CD14-positive monocyte (primary cell): Measurements from ENCODE around the gene ABCG8. TPM values are rescaled to one million over a fixed set of nuclear protein-coding genes. Genes with fewer than 3 reads are reported as not detected.

ENCODE experiments used
- DNase-seq, 3 donors: peaks; one replicate each; pipeline ENCODE4 v3.0.0-alpha.2; 2011 to 2022
- H2AFZ ChIP-seq: 2 replicates; pipeline ENCODE4 v1.6.0; 2012; ENCODE audit warnings: mild to moderate bottlenecking, low read depth, low read length, inconsistent platforms; ENCODE audit not compliant: insufficient read depth, poor library complexity, severe bottlenecking
- H3K27ac ChIP-seq, 2 donors: 1 replicate in 1 of 2; 2 replicates in 1 of 2; pipeline ENCODE4 v1.5.1; 2012 to 2013; ENCODE audit warnings: low read length in 2 of 2, control low read depth in 1 of 2, inconsistent platforms in 1 of 2, low read depth in 1 of 2, mild to moderate bottlenecking in 1 of 2
- H3K27me3 ChIP-seq, 2 donors: one replicate each; pipeline versions ENCODE4 v1.6.0 to v1.6.1; 2011 to 2013; ENCODE audit warnings: low read length in 2 of 2; ENCODE audit not compliant: control insufficient read depth in 2 of 2, insufficient read depth in 2 of 2
- H3K36me3 ChIP-seq, 2 donors: replicated peaks in 1 of 2; 1 replicate in 1 of 2; 2 replicates in 1 of 2; pipeline versions ENCODE4 v1.5.1 to v1.6.1; 2012 to 2013; ENCODE audit warnings: low read length in 2 of 2, control low read depth in 1 of 2, inconsistent platforms in 1 of 2, mild to moderate bottlenecking in 1 of 2; ENCODE audit not compliant: insufficient read depth in 2 of 2, control insufficient read depth in 1 of 2
- H3K4me1 ChIP-seq, 2 donors: 1 replicate in 1 of 2; 2 replicates in 1 of 2; pipeline versions ENCODE4 v1.5.1 to v1.6.1; 2012 to 2013; ENCODE audit warnings: low read length in 2 of 2, control low read depth in 1 of 2, inconsistent platforms in 1 of 2, mild to moderate bottlenecking in 1 of 2, moderate library complexity in 1 of 2; ENCODE audit not compliant: insufficient read depth in 2 of 2, control insufficient read depth in 1 of 2
- H3K4me2 ChIP-seq: replicated peaks from 2 replicates; pipeline ENCODE3; 2012; ENCODE audit warnings: low read length, moderate library complexity, mild to moderate bottlenecking; ENCODE audit not compliant: poor library complexity, severe bottlenecking; ENCODE audit errors: extremely low read depth
- H3K4me3 ChIP-seq, 3 experiments: fragments of 200-600 bp in 1 of 3; sonication (generic) in 1 of 3; replicated peaks in 1 of 3; 1 replicate in 2 of 3; 2 replicates in 1 of 3; pipeline ENCODE4 v1.5.1; 2011 to 2013; ENCODE audit warnings: low read length in 3 of 3, mild to moderate bottlenecking in 3 of 3, control low read depth in 2 of 3, low read depth in 2 of 3, inconsistent platforms in 1 of 3, moderate library complexity in 1 of 3
- H3K79me2 ChIP-seq: 2 replicates; pipeline ENCODE4 v1.6.0; 2012; ENCODE audit warnings: mild to moderate bottlenecking, control low read depth, inconsistent platforms, low read length, moderate library complexity; ENCODE audit not compliant: insufficient read depth
- H3K9ac ChIP-seq: 2 replicates; pipeline ENCODE4 v1.6.0; 2017; ENCODE audit warnings: low read length, mild to moderate bottlenecking; ENCODE audit not compliant: insufficient read depth, poor library complexity, severe bottlenecking
- H3K9me3 ChIP-seq, 2 donors: replicated peaks in 1 of 2; 1 replicate in 1 of 2; 2 replicates in 1 of 2; pipeline versions ENCODE4 v1.5.1 to v1.6.1; 2012 to 2013; ENCODE audit warnings: low read length in 2 of 2, control low read depth in 1 of 2; ENCODE audit not compliant: control insufficient read depth in 1 of 2, insufficient read depth in 1 of 2
- H4K20me1 ChIP-seq: 2 replicates; pipeline ENCODE4 v1.6.0; 2012; ENCODE audit warnings: mild to moderate bottlenecking, low read length, control low read depth, moderate library complexity; ENCODE audit not compliant: insufficient read depth
- H3K27ac Mint-ChIP-seq, 7 donors: one replicate each; pipeline ENCODE4 v1.8.0; 2020; ENCODE audit warnings: mild to moderate bottlenecking in 7 of 7, mixed read lengths in 7 of 7, moderate library complexity in 6 of 7, inconsistent platforms in 2 of 7
- H3K27me3 Mint-ChIP-seq, 3 donors: one replicate each; pipeline ENCODE4 v1.8.0; 2021 to 2022; ENCODE audit warnings: low read depth in 3 of 3, mild to moderate bottlenecking in 3 of 3, mixed read lengths in 3 of 3, moderate library complexity in 3 of 3, inconsistent platforms in 1 of 3
- H3K36me3 Mint-ChIP-seq, 2 donors: one replicate each; pipeline ENCODE4 v1.8.0; 2020; ENCODE audit warnings: mixed read lengths in 2 of 2, inconsistent platforms in 1 of 2, mild to moderate bottlenecking in 1 of 2
- H3K4me1 Mint-ChIP-seq: one replicate; pipeline ENCODE4 v1.8.0; 2020; ENCODE audit warnings: mild to moderate bottlenecking, mixed read lengths
- H3K4me3 Mint-ChIP-seq, 2 donors: one replicate each; pipeline ENCODE4 v1.8.0; 2020; ENCODE audit warnings: mild to moderate bottlenecking in 2 of 2, mixed read lengths in 2 of 2, moderate library complexity in 1 of 2
- H3K9me3 Mint-ChIP-seq, 7 donors: one replicate each; pipeline ENCODE4 v1.8.0; 2020 to 2022; ENCODE audit warnings: mixed read lengths in 7 of 7, mild to moderate bottlenecking in 6 of 7, moderate library complexity in 6 of 7, inconsistent platforms in 2 of 7
- CTCF ChIP-seq: fragments of 200-600 bp; IDR thresholded peaks from one replicate; pipeline ENCODE4 v1.8.0; 2022; ENCODE audit warnings: antibody characterized with exemption, mild to moderate bottlenecking
- WGBS: methylation state at CpG from one replicate; pipeline ENCODE4 v1.1.5; 2013; ENCODE audit warnings: missing lambda C conversion rate; ENCODE audit not compliant: insufficient coverage; 5-methylcytosine and 5-hydroxymethylcytosine counted together
- intact Hi-C, 2 donors: fragments of 100-400 bp; cut with micrococcal nuclease; formaldehyde crosslinking; loops; one replicate each; pipeline versions ENCODE4 v1.15.0 to v1.15.1; 2023
- polyA plus RNA-seq, 3 donors: library from polyadenylated mRNA; depleted of rRNA in 1 of 3; unstranded in 2 of 3; stranded (reverse) in 1 of 3; fragments of 300-500 nt in 2 of 3; fragments of >200 nt in 1 of 3; fragmentation: Illumina TruSeq in 2 of 3; gene quantifications; 1 replicate in 2 of 3; 2 replicates in 1 of 3; pipeline ENCODE4 v1.2.3, GENCODE V29; 2012 to 2021

The ABCG8 gene
- polyA plus RNA-seq, 3 donors, result not detected

GRCh38 chr2:43841949-43842865, 3.4 kb downstream of the ABCG8 start:
- H3K9ac ChIP-seq, result no peak overlapping the region
- no peaks in the 10 kb centered on the region for H3K4me1 ChIP-seq
- no peaks in the 10 kb centered on the region for H3K36me3 ChIP-seq
- no peak overlapping the region for H2AFZ ChIP-seq
- DNase-seq, result no peak
- no peak overlapping the region for H3K4me3 Mint-ChIP-seq
- H3K9me3 Mint-ChIP-seq, result no peaks in the 10 kb centered on the region
- no peak overlapping the region for H3K27ac Mint-ChIP-seq
- H3K27ac ChIP-seq, result no peak overlapping the region
- intact Hi-C loops, result no loop called here
- no peak overlapping the region for H3K4me2 ChIP-seq
- H3K4me1 Mint-ChIP-seq, result no peaks in the 10 kb centered on the region
- H3K36me3 Mint-ChIP-seq, result no peaks in the 10 kb centered on the region
- no peaks in the 10 kb centered on the region for H3K27me3 ChIP-seq
- WGBS, result 93% methylated on average over 2 of the region's 14 CpGs
- no peak for TF ChIP-seq CTCF
- H3K4me3 ChIP-seq, result no peak overlapping the region
- H3K79me2 ChIP-seq, result no peaks in the 10 kb centered on the region
- peaks cover 2 to 4% (median 3%) of the 10 kb centered on the region in 3 donors for H3K27me3 Mint-ChIP-seq
- H3K9me3 ChIP-seq, result no peaks in the 10 kb centered on the region
- no peaks in the 10 kb centered on the region for H4K20me1 ChIP-seq

- Mint-ChIP-seq H3K4me1 (no peaks in the 10 kb centered on the region), H3K27ac (no peak overlapping the region), H3K27me3 (peaks cover 5 to 7% (median 6%) of the 10 kb centered on the region in 3 donors), H3K4me3 (no peak overlapping the region), H3K9me3 (no peaks in the 10 kb centered on the region), H3K36me3 (no peaks in the 10 kb centered on the region)
- no peak overlapping the region for H3K4me3 ChIP-seq
- no peaks in the 10 kb centered on the region for H3K4me1 ChIP-seq
- no peaks in the 10 kb centered on the region for H4K20me1 ChIP-seq
- no peak for DNase-seq
- no peaks in the 10 kb centered on the region for H3K9me3 ChIP-seq
- intact Hi-C loops, result no loop called here
- H3K79me2 ChIP-seq, result no peaks in the 10 kb centered on the region
- no peak overlapping the region for H3K9ac ChIP-seq
- no peak overlapping the region for H3K27ac ChIP-seq
- no peak overlapping the region for H2AFZ ChIP-seq
- no peak overlapping the region for H3K4me2 ChIP-seq
- 100% methylated on average over 4 of the region's 9 CpGs for WGBS
- TF ChIP-seq CTCF, result no peak
- no peaks in the 10 kb centered on the region for H3K27me3 ChIP-seq
- no peaks in the 10 kb centered on the region for H3K36me3 ChIP-seq
These were observed 4.1 kb downstream of the ABCG8 start for GRCh38 chr2:43842866-43843226.
